Mesendoderm (in vitro differentiated cells): ENCODE data around the gene IGSF9B.

Experiments
- DNase-seq: peaks from one replicate; pipeline ENCODE4 v3.0.0; 2013
- H2AK5ac ChIP-seq: 2 replicates; pipeline ENCODE4 v1.6.1; 2013; ENCODE audit warnings: low read length, inconsistent platforms
- H2BK120ac ChIP-seq: 2 replicates; pipeline ENCODE4 v1.6.1; 2013; ENCODE audit warnings: low read depth, mild to moderate bottlenecking, low read length, moderate library complexity, mixed read lengths
- H2BK15ac ChIP-seq: replicated peaks from 2 replicates; pipeline ENCODE4 v1.6.1; 2013; ENCODE audit warnings: low read depth, mild to moderate bottlenecking, moderate library complexity
- H2BK5ac ChIP-seq: 2 replicates; pipeline ENCODE4 v1.6.1; 2013; ENCODE audit warnings: low read length, inconsistent platforms
- H3K18ac ChIP-seq: 2 replicates; pipeline ENCODE4 v1.6.1; 2013; ENCODE audit warnings: mild to moderate bottlenecking, low read length, mixed read lengths
- H3K23ac ChIP-seq: one replicate; pipeline ENCODE4 v1.6.1; 2013; ENCODE audit warnings: low read length
- H3K27ac ChIP-seq: 2 replicates; pipeline ENCODE4 v1.5.1; 2013; ENCODE audit warnings: low read depth, mild to moderate bottlenecking, inconsistent platforms, low read length, moderate library complexity
- H3K27me3 ChIP-seq: 2 replicates; pipeline ENCODE4 v1.6.1; 2013; ENCODE audit warnings: low read length, control low read depth, mild to moderate bottlenecking, inconsistent platforms; ENCODE audit not compliant: insufficient read depth, poor library complexity
- H3K36me3 ChIP-seq: 2 replicates; pipeline ENCODE4 v1.6.1; 2013; ENCODE audit warnings: low read length, inconsistent platforms; ENCODE audit not compliant: control insufficient read depth, insufficient read depth
- H3K4ac ChIP-seq: one replicate; pipeline ENCODE4 v1.6.1; 2013; ENCODE audit warnings: low read depth, mild to moderate bottlenecking, low read length, moderate library complexity
- H3K4me1 ChIP-seq: 2 replicates; pipeline ENCODE4 v1.6.1; 2013; ENCODE audit warnings: low read depth, low read length, inconsistent platforms; ENCODE audit not compliant: control insufficient read depth
- H3K4me2 ChIP-seq: 2 replicates; pipeline ENCODE4 v1.6.1; 2013; ENCODE audit warnings: low read length
- H3K4me3 ChIP-seq: 2 replicates; pipeline ENCODE4 v1.5.1; 2013; ENCODE audit warnings: mild to moderate bottlenecking, low read length
- H3K56ac ChIP-seq: one replicate; pipeline ENCODE4 v1.6.1; 2013; ENCODE audit warnings: low read length
- H3K79me1 ChIP-seq: 2 replicates; pipeline ENCODE4 v1.6.1; 2013; ENCODE audit warnings: low read length, inconsistent platforms
- H3K79me2 ChIP-seq: 2 replicates; pipeline ENCODE4 v1.6.1; 2013; ENCODE audit warnings: mild to moderate bottlenecking, low read length; ENCODE audit not compliant: control insufficient read depth, insufficient read depth
- H3K9ac ChIP-seq: 2 replicates; pipeline ENCODE4 v1.6.1; 2013; ENCODE audit warnings: low read length, inconsistent platforms
- H4K5ac ChIP-seq: one replicate; pipeline ENCODE4 v1.6.1; 2013; ENCODE audit warnings: low read length
- H4K8ac ChIP-seq: one replicate; pipeline ENCODE4 v1.6.1; 2013; ENCODE audit warnings: low read depth, mild to moderate bottlenecking, control low read depth, low read length, moderate library complexity
- WGBS: extraction: QIAGEN DNeasy Blood & Tissue Kit; methylation state at CpG from one replicate; pipeline ENCODE4 v1.1.7; 2013; ENCODE audit warnings: low lambda C conversion rate, missing lambda C conversion rate; ENCODE audit not compliant: insufficient coverage; ENCODE audit errors: extremely low coverage; 5-methylcytosine and 5-hydroxymethylcytosine counted together

The IGSF9B gene

DNA sequence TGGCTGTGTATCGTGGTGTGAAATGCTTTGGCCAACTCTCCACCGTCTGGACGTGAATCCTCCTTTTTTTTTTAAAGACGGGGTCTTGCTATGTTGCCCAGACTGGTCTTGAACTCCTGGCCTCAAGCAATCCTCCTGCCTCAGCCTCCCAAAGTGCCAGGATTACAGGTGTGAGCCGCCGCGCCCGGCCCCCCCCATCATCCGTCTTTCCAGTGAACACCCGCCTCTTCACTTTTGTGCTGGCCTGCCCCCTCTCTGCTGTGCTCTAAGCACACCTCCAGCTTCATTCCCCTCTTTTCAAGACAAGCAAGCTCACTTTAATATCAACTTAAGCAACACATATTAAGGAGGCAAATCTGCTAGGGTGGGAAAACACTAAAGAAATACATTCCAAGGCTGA is 35.3 kb downstream of the IGSF9B start:
- no peak overlapping the region for H3K4me3 ChIP-seq
- no peak overlapping the region for H3K27ac ChIP-seq
- H2BK5ac ChIP-seq, result no peak overlapping the region
- WGBS, result no CpG with 5 or more reads among the region's 10 CpGs
- H4K5ac ChIP-seq, result no peak overlapping the region
- no peak overlapping the region for H3K4me2 ChIP-seq
- H3K56ac ChIP-seq, result no peak overlapping the region
- no peaks in the 10 kb centered on the region for H3K79me2 ChIP-seq
- peaks cover 3% of the 10 kb centered on the region for H3K4me1 ChIP-seq
- H3K27me3 ChIP-seq, result no peaks in the 10 kb centered on the region
- H2AK5ac ChIP-seq, result no peak overlapping the region
- H3K23ac ChIP-seq, result no peak overlapping the region
- H4K8ac ChIP-seq, result no peak overlapping the region
- no peak overlapping the region for H3K9ac ChIP-seq
- no peaks in the 10 kb centered on the region for H3K36me3 ChIP-seq
- H3K18ac ChIP-seq, result no peak overlapping the region
- H2BK15ac ChIP-seq, result no peak overlapping the region
- H3K4ac ChIP-seq, result no peak overlapping the region
- no peaks in the 10 kb centered on the region for H3K79me1 ChIP-seq
- no peak overlapping the region for H2BK120ac ChIP-seq
- DNase-seq, result no peak

DNA sequence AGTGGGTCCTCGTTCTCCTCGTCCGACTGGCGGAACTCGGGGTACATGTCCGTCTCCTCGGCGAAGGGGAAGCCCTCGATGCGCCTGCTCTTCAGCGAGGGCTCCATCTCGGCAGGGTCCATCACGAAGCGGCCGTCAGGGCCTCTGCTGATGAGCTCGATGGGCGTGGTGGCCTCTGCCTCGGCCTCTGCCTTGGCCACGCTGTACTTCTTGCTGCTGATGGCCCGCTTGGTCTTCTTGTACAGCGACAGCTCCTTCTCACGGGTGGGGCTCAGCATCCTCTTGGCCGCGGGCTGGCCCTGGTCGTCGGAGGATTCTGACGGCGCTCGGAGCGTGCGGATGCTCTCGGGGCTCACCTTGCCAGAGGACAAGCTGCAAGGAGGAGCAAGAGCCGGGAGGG is 35.7 kb downstream of the IGSF9B start:
- no peak overlapping the region for H3K27ac ChIP-seq
- H2BK120ac ChIP-seq, result no peak overlapping the region
- no peak overlapping the region for H3K4ac ChIP-seq
- H3K4me1 ChIP-seq, result peaks cover 3% of the 10 kb centered on the region
- no peaks in the 10 kb centered on the region for H3K79me1 ChIP-seq
- H3K18ac ChIP-seq, result no peak overlapping the region
- no peaks in the 10 kb centered on the region for H3K36me3 ChIP-seq
- H3K56ac ChIP-seq, result no peak overlapping the region
- no peak overlapping the region for H2AK5ac ChIP-seq
- WGBS, result no CpG with 5 or more reads among the region's 33 CpGs
- H2BK15ac ChIP-seq, result no peak overlapping the region
- H2BK5ac ChIP-seq, result no peak overlapping the region
- no peak overlapping the region for H4K8ac ChIP-seq
- H3K27me3 ChIP-seq, result no peaks in the 10 kb centered on the region
- no peak overlapping the region for H4K5ac ChIP-seq
- no peak overlapping the region for H3K23ac ChIP-seq
- no peak overlapping the region for H3K4me3 ChIP-seq
- DNase-seq, result no peak
- no peak overlapping the region for H3K4me2 ChIP-seq
- no peaks in the 10 kb centered on the region for H3K79me2 ChIP-seq
- H3K9ac ChIP-seq, result no peak overlapping the region

GRCh38 chr11:133920109-133920990 is 36.4 kb downstream of the IGSF9B start:
- Histone ChIP-seq H3K4me3 (no peak overlapping the region), H2BK120ac (no peak overlapping the region), H3K18ac (no peak overlapping the region), H4K5ac (no peak overlapping the region), H3K9ac (no peak overlapping the region), H3K27me3 (no peaks in the 10 kb centered on the region), H3K4ac (no peak overlapping the region), H3K27ac (no peak overlapping the region), H3K79me1 (no peaks in the 10 kb centered on the region), H3K4me2 (no peak overlapping the region), H2BK5ac (no peak overlapping the region), H2BK15ac (no peak overlapping the region), H3K36me3 (no peaks in the 10 kb centered on the region), H3K4me1 (peaks cover 3% of the 10 kb centered on the region), H3K79me2 (no peaks in the 10 kb centered on the region), H3K56ac (no peak overlapping the region), H4K8ac (no peak overlapping the region), H3K23ac (no peak overlapping the region), H2AK5ac (no peak overlapping the region)
- DNase-seq, result no peak
- WGBS, result no CpG with 5 or more reads among the region's 47 CpGs

DNA sequence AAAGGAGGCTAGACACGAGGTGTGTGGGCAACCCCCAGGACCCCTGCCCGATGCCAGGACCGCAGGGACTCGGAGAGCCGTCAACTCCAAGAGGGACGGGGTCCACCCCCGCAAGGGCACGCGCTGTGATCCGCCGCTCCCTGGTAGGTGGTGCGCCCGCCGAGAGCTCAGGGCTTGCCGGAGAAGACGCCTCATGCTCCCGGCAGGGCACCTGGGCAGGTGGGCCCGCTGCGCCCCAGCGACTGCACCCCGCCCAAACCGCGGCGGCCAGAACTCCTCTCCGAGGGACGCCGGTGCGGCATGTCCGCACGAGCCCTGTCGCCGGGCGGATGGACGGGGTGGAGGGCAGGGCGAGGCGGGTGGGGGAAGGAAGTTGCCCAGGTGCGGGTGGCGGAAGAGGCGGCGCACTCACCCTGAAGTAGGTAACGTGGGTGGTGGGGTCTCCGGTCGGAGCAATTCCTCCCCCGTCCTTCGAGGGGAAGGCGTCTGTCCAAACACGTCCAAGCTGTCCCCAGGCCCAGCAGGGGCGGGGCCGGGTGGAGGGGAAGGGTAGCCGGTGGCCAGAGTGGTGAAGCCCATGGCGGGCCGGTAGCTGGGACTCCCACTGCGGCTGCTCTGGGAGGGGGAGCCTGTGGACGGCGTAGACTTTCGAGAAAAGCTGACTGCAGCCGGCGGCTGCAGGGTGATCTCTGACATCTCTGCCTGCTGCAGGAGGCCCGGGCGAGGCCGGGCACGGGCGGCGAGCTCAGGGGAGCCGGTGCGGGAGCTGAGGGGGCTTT is 37.2 kb downstream of the IGSF9B start:
- H3K18ac ChIP-seq, result peak overlapping the region; percentile 9
- H3K4ac ChIP-seq, result no peak overlapping the region
- no peak for DNase-seq
- peaks cover 3% of the 10 kb centered on the region for H3K4me1 ChIP-seq
- no peak overlapping the region for H3K23ac ChIP-seq
- H2BK15ac ChIP-seq, result no peak overlapping the region
- no peak overlapping the region for H2AK5ac ChIP-seq
- H3K36me3 ChIP-seq, result no peaks in the 10 kb centered on the region
- H3K27ac ChIP-seq, result no peak overlapping the region
- H4K8ac ChIP-seq, result no peak overlapping the region
- no CpG with 5 or more reads among the region's 66 CpGs for WGBS
- H4K5ac ChIP-seq, result no peak overlapping the region
- no peak overlapping the region for H3K4me2 ChIP-seq
- H3K56ac ChIP-seq, result peak overlapping the region; percentile 58
- H3K27me3 ChIP-seq, result no peaks in the 10 kb centered on the region
- H2BK120ac ChIP-seq, result peak overlapping the region; percentile 15
- H3K9ac ChIP-seq, result peak overlapping the region; percentile 48
- H3K79me2 ChIP-seq, result no peaks in the 10 kb centered on the region
- no peak overlapping the region for H2BK5ac ChIP-seq
- no peaks in the 10 kb centered on the region for H3K79me1 ChIP-seq
- no peak overlapping the region for H3K4me3 ChIP-seq

DNA sequence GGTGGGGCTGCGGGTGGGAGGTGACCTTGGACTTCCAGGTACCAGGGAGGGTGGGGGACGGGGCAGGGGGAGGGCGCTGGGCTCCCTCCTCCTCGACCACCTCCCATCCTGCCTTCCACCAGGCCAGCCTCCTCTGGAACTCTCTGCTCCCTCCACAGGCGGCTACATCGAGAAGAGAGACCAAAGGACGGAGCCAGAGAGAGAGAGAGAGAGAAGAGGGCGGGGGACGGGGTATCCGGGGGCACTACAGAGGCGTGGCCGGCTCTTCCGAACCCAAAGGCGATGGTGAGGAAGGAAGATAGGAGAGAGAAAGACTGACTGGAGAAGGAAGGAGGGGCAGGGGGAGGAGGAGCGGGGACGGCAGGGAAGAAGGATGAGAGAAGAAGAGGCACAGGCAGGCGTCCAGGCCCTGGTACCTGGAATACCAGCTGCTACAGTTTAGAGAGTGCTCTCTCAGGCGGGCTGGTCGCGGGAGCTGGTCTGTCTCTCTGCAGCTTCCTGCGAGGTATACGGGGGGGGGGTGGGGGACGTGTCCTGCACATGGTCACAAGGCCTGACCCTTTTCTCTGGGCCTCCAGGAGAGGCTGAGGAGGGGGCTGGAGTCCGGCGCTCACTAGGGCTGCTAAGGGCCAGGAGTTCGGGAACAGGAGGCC is 38.0 kb downstream of the IGSF9B start:
- Histone ChIP-seq H3K27me3 (no peaks in the 10 kb centered on the region), H3K4me1 (peaks cover 3% of the 10 kb centered on the region), H3K27ac (no peak overlapping the region), H3K23ac (no peak overlapping the region), H3K79me1 (no peaks in the 10 kb centered on the region), H2AK5ac (no peak overlapping the region), H4K5ac (no peak overlapping the region), H3K4ac (no peak overlapping the region), H3K4me2 (peak overlapping the region; percentile 54), H3K36me3 (no peaks in the 10 kb centered on the region), H3K79me2 (no peaks in the 10 kb centered on the region), H3K4me3 (no peak overlapping the region), H3K9ac (peak overlapping the region; percentile 68), H3K18ac (peak overlapping the region; percentile 33), H2BK5ac (no peak overlapping the region), H2BK15ac (no peak overlapping the region), H3K56ac (peak overlapping the region; percentile 83), H2BK120ac (peak overlapping the region; percentile 15), H4K8ac (no peak overlapping the region)
- peak; percentile 79 for DNase-seq
- WGBS, result no CpG with 5 or more reads among the region's 26 CpGs
